Measurements from ENCODE around the gene PALLD. TPM values are rescaled to one million over a fixed set of nuclear protein-coding genes. Genes with fewer than 3 reads are reported as not detected.

Gene PALLD
- total RNA-seq, 1 donor from 2014 or later: 239 TPM

GRCh38 chr4:168731706-168732414 lies 235.0 kb downstream of the PALLD start:
- no peak for DNase-seq (ENCODE audit: low spot score)

GRCh38 chr4:168732714-168733113 lies 235.9 kb downstream of the PALLD start:
- DNase-seq (ENCODE audit: low spot score): no peak

GRCh38 chr4:168734703-168735678 lies 238.1 kb downstream of the PALLD start:
- DNase-seq (ENCODE audit: low spot score): no peak

GRCh38 chr4:168735735-168736134 lies 238.9 kb downstream of the PALLD start:
- DNase-seq (ENCODE audit: low spot score): no peak

- no peak for DNase-seq (ENCODE audit: low spot score)
Observed at GRCh38 chr4:168736860-168737805, 240.3 kb downstream of the PALLD start.

GRCh38 chr4:168737806-168738172 lies 240.9 kb downstream of the PALLD start:
- DNase-seq (ENCODE audit: low spot score): no peak

GRCh38 chr4:168739886-168740285 lies 243.0 kb downstream of the PALLD start:
- DNase-seq (ENCODE audit: low spot score): no peak

GRCh38 chr4:168740691-168741090 lies 243.8 kb downstream of the PALLD start:
- no peak for DNase-seq (ENCODE audit: low spot score)

GRCh38 chr4:168741281-168742173 lies 244.7 kb downstream of the PALLD start:
- DNase-seq (ENCODE audit: low spot score): no peak

GRCh38 chr4:168743131-168743530 lies 246.3 kb downstream of the PALLD start:
- no peak for DNase-seq (ENCODE audit: low spot score)

- no peak for DNase-seq (ENCODE audit: low spot score)
Observed at GRCh38 chr4:168743601-168744000, 246.7 kb downstream of the PALLD start.

GRCh38 chr4:168744021-168744420 lies 247.2 kb downstream of the PALLD start:
- DNase-seq (ENCODE audit: low spot score): no peak

GRCh38 chr4:168748807-168749206 lies 252.0 kb downstream of the PALLD start:
- DNase-seq (ENCODE audit: low spot score): no peak

GRCh38 chr4:168751263-168752225 lies 254.7 kb downstream of the PALLD start:
- no peak for DNase-seq (ENCODE audit: low spot score)

GRCh38 chr4:168755598-168756477 lies 259.0 kb downstream of the PALLD start:
- no peak for DNase-seq (ENCODE audit: low spot score)

GRCh38 chr4:168757500-168757899 lies 260.6 kb downstream of the PALLD start:
- DNase-seq (ENCODE audit: low spot score): no peak

- DNase-seq (ENCODE audit: low spot score): no peak
Observed at GRCh38 chr4:168758351-168758876, 261.6 kb downstream of the PALLD start.

- DNase-seq (ENCODE audit: low spot score): no peak
Observed at GRCh38 chr4:168759321-168759720, 262.5 kb downstream of the PALLD start.

Data from ureter (tissue), 1 donor.